Large intestine (tissue), 3 donors: ENCODE data around the gene NTNG1. TPM values are rescaled to one million over a fixed set of nuclear protein-coding genes. Genes with fewer than 3 reads are reported as not detected.

Experiments
- DNase-seq, 2 donors: peaks; one replicate each; pipeline versions ENCODE4 v3.0.0 to v3.0.0-alpha.2; 2013
- H3K27ac ChIP-seq: one replicate; pipeline ENCODE4 v1.5.1; 2013; ENCODE audit warnings: low read length
- H3K27me3 ChIP-seq: 2 replicates; pipeline ENCODE4 v1.6.1; 2013; ENCODE audit warnings: low read length; ENCODE audit not compliant: control insufficient read depth, insufficient read depth
- H3K36me3 ChIP-seq: 2 replicates; pipeline ENCODE4 v1.6.1; 2013; ENCODE audit warnings: low read length; ENCODE audit not compliant: control insufficient read depth, insufficient read depth
- H3K4me1 ChIP-seq: one replicate; pipeline ENCODE4 v1.6.1; 2013; ENCODE audit warnings: low read length; ENCODE audit not compliant: control insufficient read depth, insufficient read depth
- H3K4me3 ChIP-seq: one replicate; pipeline ENCODE4 v1.5.1; 2013; ENCODE audit warnings: low read length
- H3K9me3 ChIP-seq: one replicate; pipeline ENCODE4 v1.6.1; 2013; ENCODE audit warnings: mild to moderate bottlenecking, low read depth, low read length, moderate library complexity; ENCODE audit not compliant: control insufficient read depth
- WGBS: methylation state at CpG from one replicate; pipeline ENCODE4 v1.1.5; 2013; ENCODE audit warnings: low lambda C conversion rate; ENCODE audit not compliant: insufficient coverage; 5-methylcytosine and 5-hydroxymethylcytosine counted together
- polyA plus RNA-seq: library from polyadenylated mRNA; unstranded; fragments of 120-200 nt; gene quantifications from one replicate; pipeline ENCODE4 v1.2.1, GENCODE V29; 2013

NTNG1 gene
- polyA plus RNA-seq, 1 donor = 4.9 TPM

DNA sequence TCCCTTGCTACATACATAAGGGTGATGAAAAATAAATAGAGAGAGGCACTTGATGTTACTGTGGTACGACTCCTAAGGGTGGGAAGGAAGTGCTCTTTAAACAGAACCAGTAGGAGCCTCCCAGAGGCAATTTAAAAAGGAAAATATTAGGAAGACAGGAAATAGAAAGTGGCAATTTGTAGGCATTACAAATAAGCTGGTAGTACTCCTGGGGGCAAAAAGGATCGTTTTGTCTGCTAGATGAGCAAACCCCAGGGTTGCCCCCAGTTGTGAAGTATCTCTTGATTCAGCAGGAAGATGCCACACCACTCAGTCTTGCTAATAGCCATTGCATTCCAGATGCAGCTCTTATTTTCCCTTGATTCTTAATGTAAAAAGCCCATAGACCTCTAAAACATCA is 303.0 kb downstream of the NTNG1 start:
- H3K4me3 ChIP-seq = no peak overlapping the region
- 63% methylated on average over 1 of the region's 2 CpGs for WGBS
- no peak for DNase-seq
- H3K4me1 ChIP-seq = no peaks in the 10 kb centered on the region
- no peak overlapping the region for H3K27ac ChIP-seq
- no peaks in the 10 kb centered on the region for H3K27me3 ChIP-seq
- H3K36me3 ChIP-seq = no peaks in the 10 kb centered on the region
- no peaks in the 10 kb centered on the region for H3K9me3 ChIP-seq

DNA sequence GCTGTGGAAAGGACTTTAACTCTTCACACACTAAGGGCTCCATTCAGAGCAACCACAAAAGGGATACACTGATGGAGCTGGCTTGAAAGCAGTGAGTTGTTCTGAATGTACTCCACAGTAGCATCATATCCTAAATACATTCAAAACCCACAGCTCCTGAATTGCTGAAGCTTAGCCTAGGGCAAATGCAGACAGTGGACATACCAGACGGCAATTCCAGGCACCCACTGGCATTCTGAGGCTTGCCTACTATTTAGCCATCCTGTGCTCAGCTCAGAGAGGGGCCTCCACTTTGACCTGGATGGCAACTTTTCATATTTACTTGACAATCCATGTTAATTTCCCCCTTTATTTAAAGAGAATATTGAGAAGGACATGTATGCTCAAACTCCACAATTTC is 303.5 kb downstream of the NTNG1 start:
- no CpG with 5 or more reads among the region's 1 CpG for WGBS
- no peaks in the 10 kb centered on the region for H3K4me1 ChIP-seq
- no peak for DNase-seq

GRCh38 chr1:107449326-107449725 is 308.5 kb downstream of the NTNG1 start:
- Histone ChIP-seq H3K4me1 (no peaks in the 10 kb centered on the region), H3K36me3 (no peaks in the 10 kb centered on the region), H3K4me3 (no peak overlapping the region), H3K27ac (no peak overlapping the region), H3K27me3 (no peaks in the 10 kb centered on the region), H3K9me3 (no peaks in the 10 kb centered on the region)
- no CpG with 5 or more reads among the region's 3 CpGs for WGBS
- DNase-seq = no peak

More for the DNA sequence above, 303.5 kb downstream of the NTNG1 start:
- H3K27ac ChIP-seq = no peak overlapping the region
- no peaks in the 10 kb centered on the region for H3K36me3 ChIP-seq
- H3K9me3 ChIP-seq = no peaks in the 10 kb centered on the region
- no peak overlapping the region for H3K4me3 ChIP-seq
- no peaks in the 10 kb centered on the region for H3K27me3 ChIP-seq

DNA sequence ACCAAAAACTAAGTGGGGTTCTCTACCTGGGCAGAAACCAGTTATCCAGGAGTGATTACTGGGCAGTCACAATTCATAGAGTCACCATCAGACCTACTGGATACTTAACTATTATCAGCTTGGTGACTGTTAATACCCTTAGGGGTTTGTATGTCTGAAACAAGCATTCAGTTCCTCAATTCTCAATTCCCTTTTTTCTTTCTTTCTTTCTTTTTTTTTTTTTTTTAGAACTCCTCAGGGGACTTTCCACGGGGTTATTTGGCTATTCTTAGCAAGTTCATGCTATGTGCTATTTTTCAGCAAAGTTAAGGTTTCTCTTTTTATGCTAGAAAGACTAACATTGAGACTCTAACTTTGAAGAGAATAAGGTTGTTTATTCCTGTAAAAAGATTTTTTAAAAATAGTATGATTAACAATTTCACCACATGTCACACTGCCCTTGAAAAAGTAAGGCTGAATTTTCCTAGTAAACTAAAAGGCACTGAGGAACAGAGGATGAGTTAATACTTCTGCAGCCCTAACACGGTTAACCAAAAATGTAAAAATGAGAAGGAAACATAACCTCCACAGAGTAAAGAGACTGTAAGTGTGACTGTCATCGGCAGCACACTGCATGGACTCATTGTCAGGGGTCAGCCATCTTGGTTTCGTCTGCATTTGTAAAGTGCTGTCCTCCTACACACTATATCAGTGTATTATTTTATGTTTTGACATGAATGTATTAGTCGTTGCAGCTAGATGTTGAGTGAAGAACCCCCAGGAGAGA is 310.2 kb downstream of the NTNG1 start:
- no peaks in the 10 kb centered on the region for H3K4me1 ChIP-seq
- H3K9me3 ChIP-seq = no peaks in the 10 kb centered on the region
- 94% methylated on average over 3 of the region's 5 CpGs for WGBS
- no peak overlapping the region for H3K4me3 ChIP-seq
- no peak for DNase-seq
- no peaks in the 10 kb centered on the region for H3K27me3 ChIP-seq
- no peaks in the 10 kb centered on the region for H3K36me3 ChIP-seq
- H3K27ac ChIP-seq = no peak overlapping the region

GRCh38 chr1:107451715-107452114 is 310.9 kb downstream of the NTNG1 start:
- Histone ChIP-seq H3K9me3 (no peaks in the 10 kb centered on the region), H3K27ac (no peak overlapping the region), H3K27me3 (no peaks in the 10 kb centered on the region), H3K4me1 (no peaks in the 10 kb centered on the region), H3K36me3 (no peaks in the 10 kb centered on the region), H3K4me3 (no peak overlapping the region)
- DNase-seq = no peak
- WGBS = no CpG with 5 or more reads among the region's 2 CpGs

GRCh38 chr1:107454791-107455190 is 314.0 kb downstream of the NTNG1 start:
- Histone ChIP-seq H3K4me3 (no peak overlapping the region), H3K27me3 (no peaks in the 10 kb centered on the region), H3K9me3 (no peaks in the 10 kb centered on the region), H3K4me1 (no peaks in the 10 kb centered on the region), H3K36me3 (no peaks in the 10 kb centered on the region), H3K27ac (no peak overlapping the region)
- no CpG with 5 or more reads among the region's 4 CpGs for WGBS
- no peak for DNase-seq

GRCh38 chr1:107457989-107458388 is 317.1 kb downstream of the NTNG1 start:
- no CpG with 5 or more reads among the region's 3 CpGs for WGBS
- Histone ChIP-seq H3K36me3 (no peaks in the 10 kb centered on the region), H3K4me1 (no peaks in the 10 kb centered on the region), H3K27ac (no peak overlapping the region), H3K27me3 (no peaks in the 10 kb centered on the region), H3K4me3 (no peak overlapping the region), H3K9me3 (no peaks in the 10 kb centered on the region)
- no peak for DNase-seq

GRCh38 chr1:107459204-107459904 is 318.5 kb downstream of the NTNG1 start:
- no peaks in the 10 kb centered on the region for H3K4me1 ChIP-seq
- no CpG with 5 or more reads among the region's 4 CpGs for WGBS

DNA sequence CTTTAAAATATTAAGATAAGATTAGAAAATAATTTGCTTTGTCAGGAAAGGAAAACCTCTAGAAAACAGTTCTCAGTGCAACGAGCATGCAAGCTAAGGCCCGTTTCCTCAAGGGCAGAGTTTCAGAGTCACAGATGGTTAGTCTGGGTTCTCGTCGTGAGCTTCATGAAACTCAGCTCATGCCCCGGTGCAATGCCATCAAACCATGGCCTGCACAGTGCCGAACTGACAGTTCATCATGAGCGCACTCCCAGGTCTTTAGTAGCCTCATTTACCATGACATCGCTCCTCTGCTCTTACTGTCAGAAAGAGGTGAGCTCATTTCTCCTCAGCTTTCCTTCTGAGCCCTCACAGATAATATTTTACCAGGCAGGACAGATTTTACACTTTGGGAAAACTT is 319.2 kb downstream of the NTNG1 start:
- Histone ChIP-seq H3K4me3 (no peak overlapping the region), H3K4me1 (no peaks in the 10 kb centered on the region), H3K27ac (no peak overlapping the region), H3K9me3 (no peaks in the 10 kb centered on the region), H3K27me3 (no peaks in the 10 kb centered on the region), H3K36me3 (no peaks in the 10 kb centered on the region)
- whole genome bisulfite sequencing = no CpG with 5 or more reads among the region's 8 CpGs
- DNase-seq = no peak

More at GRCh38 chr1:107459204-107459904, 318.5 kb downstream of the NTNG1 start:
- Histone ChIP-seq H3K27ac (no peak overlapping the region), H3K9me3 (no peaks in the 10 kb centered on the region), H3K36me3 (no peaks in the 10 kb centered on the region), H3K4me3 (no peak overlapping the region), H3K27me3 (no peaks in the 10 kb centered on the region)
- DNase-seq = no peak

GRCh38 chr1:107464827-107465226 is 324.0 kb downstream of the NTNG1 start:
- Histone ChIP-seq H3K4me3 (no peak overlapping the region), H3K36me3 (no peaks in the 10 kb centered on the region), H3K27me3 (no peaks in the 10 kb centered on the region), H3K4me1 (peaks cover 7% of the 10 kb centered on the region), H3K9me3 (no peaks in the 10 kb centered on the region), H3K27ac (no peak overlapping the region)
- no peak for DNase-seq
- WGBS = 83% methylated on average over 1 of the region's 4 CpGs
